ENCODE results near the gene PIP4K2B. TPM values are rescaled to one million over a fixed set of nuclear protein-coding genes. Genes with fewer than 3 reads are reported as not detected.

Gene PIP4K2B
- polyA plus RNA-seq, 1 donor from 2014 or later, result 164 TPM

GRCh38 chr17:38809828-38810227 is 10.5 kb upstream of the PIP4K2B start:
- Histone ChIP-seq H3K27me3 (ENCODE audit: insufficient read depth, low read depth, low read length) (no peaks in the 10 kb centered on the region), H3K9me3 (ENCODE audit: low read length) (no peaks in the 10 kb centered on the region), H3K9ac (ENCODE audit: low read length) (no peak overlapping the region), H2AFZ (ENCODE audit: low read depth, low read length) (no peak overlapping the region), H3K4me3 (ENCODE audit: low read length) (no peak overlapping the region), H3K36me3 (ENCODE audit: insufficient read depth, low read length) (no peaks in the 10 kb centered on the region), H4K20me1 (ENCODE audit: insufficient read depth) (no peaks in the 10 kb centered on the region), H3K9me2 (ENCODE audit: insufficient read depth, low read length) (no peaks in the 10 kb centered on the region), H3K4me2 (ENCODE audit: low read length) (no peak overlapping the region), H3K27ac (ENCODE audit: low read length) (no peak overlapping the region), H3K79me2 (replicated peaks; ENCODE audit: insufficient read depth, low read length) (no peaks in the 10 kb centered on the region), H3F3A (ENCODE audit: insufficient read depth, low read length, poor library complexity, severe bottlenecking) (no peaks in the 10 kb centered on the region)
- no peak for TF ChIP-seq EZH2 (IDR thresholded peaks at IDR 0.05; ENCODE audit: borderline replicate concordance, insufficient read depth, low read length, poor library complexity, severe bottlenecking)
- TF ChIP-seq POLR2AphosphoS5 (IDR thresholded peaks at IDR 0.05), result no peak
- no peak for TF ChIP-seq RAD21 (conservative IDR thresholded peaks at IDR 0.05)
- TF ChIP-seq EP300 (conservative IDR thresholded peaks at IDR 0.05; ENCODE audit: poor library complexity, severe bottlenecking), result no peak
- no peak for TF ChIP-seq CTCF (IDR thresholded peaks at IDR 0.05; ENCODE audit: poor library complexity, severe bottlenecking)

GRCh38 chr17:38800237-38800760 is 943 bp upstream of the PIP4K2B start:
- Histone ChIP-seq H3K9me2 (ENCODE audit: insufficient read depth, low read length) (no peaks in the 10 kb centered on the region), H3K36me3 (ENCODE audit: insufficient read depth, low read length) (no peaks in the 10 kb centered on the region)
- TF ChIP-seq POLR2AphosphoS5 (IDR thresholded peaks at IDR 0.05), result no peak
- TF ChIP-seq SMC3 (conservative IDR thresholded peaks at IDR 0.05; ENCODE audit: poor library complexity), result no peak
- TF ChIP-seq CTCF (IDR thresholded peaks at IDR 0.05; ENCODE audit: poor library complexity, severe bottlenecking), result no peak

GRCh38 chr17:38798614-38799500 is 499 bp downstream of the PIP4K2B start:
- Histone ChIP-seq H3K9ac (ENCODE audit: low read length) (peak overlapping the region; percentile 94), H3K9me2 (ENCODE audit: insufficient read depth, low read length) (no peaks in the 10 kb centered on the region), H3K27me3 (ENCODE audit: insufficient read depth, low read depth, low read length) (no peaks in the 10 kb centered on the region), H3K36me3 (ENCODE audit: insufficient read depth, low read length) (no peaks in the 10 kb centered on the region), H4K20me1 (ENCODE audit: insufficient read depth) (no peaks in the 10 kb centered on the region), H3K9me3 (ENCODE audit: low read length) (no peaks in the 10 kb centered on the region), H3F3A (ENCODE audit: insufficient read depth, low read length, poor library complexity, severe bottlenecking) (peaks cover 6% of the 10 kb centered on the region), H3K27ac (ENCODE audit: low read length) (peak overlapping the region; percentile 89), H2AFZ (ENCODE audit: low read depth, low read length) (peak overlapping the region; percentile 56), H3K4me3 (ENCODE audit: low read length) (peak overlapping the region; percentile 100), H3K4me2 (ENCODE audit: low read length) (peak overlapping the region; percentile 94), H3K79me2 (replicated peaks; ENCODE audit: insufficient read depth, low read length) (peaks cover 47% of the 10 kb centered on the region)
- TF ChIP-seq, protein P1, sequence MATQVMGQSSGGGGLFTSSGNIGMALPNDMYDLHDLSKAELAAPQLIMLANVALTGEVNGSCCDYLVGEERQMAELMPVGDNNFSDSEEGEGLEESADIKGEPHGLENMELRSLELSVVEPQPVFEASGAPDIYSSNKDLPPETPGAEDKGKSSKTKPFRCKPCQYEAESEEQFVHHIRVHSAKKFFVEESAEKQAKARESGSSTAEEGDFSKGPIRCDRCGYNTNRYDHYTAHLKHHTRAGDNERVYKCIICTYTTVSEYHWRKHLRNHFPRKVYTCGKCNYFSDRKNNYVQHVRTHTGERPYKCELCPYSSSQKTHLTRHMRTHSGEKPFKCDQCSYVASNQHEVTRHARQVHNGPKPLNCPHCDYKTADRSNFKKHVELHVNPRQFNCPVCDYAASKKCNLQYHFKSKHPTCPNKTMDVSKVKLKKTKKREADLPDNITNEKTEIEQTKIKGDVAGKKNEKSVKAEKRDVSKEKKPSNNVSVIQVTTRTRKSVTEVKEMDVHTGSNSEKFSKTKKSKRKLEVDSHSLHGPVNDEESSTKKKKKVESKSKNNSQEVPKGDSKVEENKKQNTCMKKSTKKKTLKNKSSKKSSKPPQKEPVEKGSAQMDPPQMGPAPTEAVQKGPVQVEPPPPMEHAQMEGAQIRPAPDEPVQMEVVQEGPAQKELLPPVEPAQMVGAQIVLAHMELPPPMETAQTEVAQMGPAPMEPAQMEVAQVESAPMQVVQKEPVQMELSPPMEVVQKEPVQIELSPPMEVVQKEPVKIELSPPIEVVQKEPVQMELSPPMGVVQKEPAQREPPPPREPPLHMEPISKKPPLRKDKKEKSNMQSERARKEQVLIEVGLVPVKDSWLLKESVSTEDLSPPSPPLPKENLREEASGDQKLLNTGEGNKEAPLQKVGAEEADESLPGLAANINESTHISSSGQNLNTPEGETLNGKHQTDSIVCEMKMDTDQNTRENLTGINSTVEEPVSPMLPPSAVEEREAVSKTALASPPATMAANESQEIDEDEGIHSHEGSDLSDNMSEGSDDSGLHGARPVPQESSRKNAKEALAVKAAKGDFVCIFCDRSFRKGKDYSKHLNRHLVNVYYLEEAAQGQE (IDR thresholded peaks at IDR 0.05; ENCODE audit: borderline replicate concordance), result peak; percentile 31
- no peak for TF ChIP-seq EP300 (conservative IDR thresholded peaks at IDR 0.05; ENCODE audit: poor library complexity, severe bottlenecking)
- peak; percentile 84 for TF ChIP-seq MXI1 (conservative IDR thresholded peaks at IDR 0.05; ENCODE audit: poor library complexity, severe bottlenecking)
- peak; percentile 18 for TF ChIP-seq SMC3 (conservative IDR thresholded peaks at IDR 0.05; ENCODE audit: poor library complexity)
- TF ChIP-seq POLR2AphosphoS5 (IDR thresholded peaks at IDR 0.05), result peak; percentile 43
- peak; percentile 11 for TF ChIP-seq RAD21 (conservative IDR thresholded peaks at IDR 0.05)
- peak; percentile 26 for TF ChIP-seq CTCF (IDR thresholded peaks at IDR 0.05; ENCODE audit: poor library complexity, severe bottlenecking)
- no peak for TF ChIP-seq TAF1 (IDR thresholded peaks at IDR 0.05; ENCODE audit: low read depth)

More at GRCh38 chr17:38800237-38800760, 943 bp upstream of the PIP4K2B start:
- Histone ChIP-seq H3K27ac (ENCODE audit: low read length) (peak overlapping the region; percentile 86), H3K27me3 (ENCODE audit: insufficient read depth, low read depth, low read length) (no peaks in the 10 kb centered on the region), H3K4me2 (ENCODE audit: low read length) (no peak overlapping the region), H3K9me3 (ENCODE audit: low read length) (no peaks in the 10 kb centered on the region), H3K79me2 (replicated peaks; ENCODE audit: insufficient read depth, low read length) (peaks cover 35% of the 10 kb centered on the region), H2AFZ (ENCODE audit: low read depth, low read length) (peak overlapping the region; percentile 51), H3F3A (ENCODE audit: insufficient read depth, low read length, poor library complexity, severe bottlenecking) (peaks cover 6% of the 10 kb centered on the region), H3K9ac (ENCODE audit: low read length) (peak overlapping the region; percentile 94), H3K4me3 (ENCODE audit: low read length) (peak overlapping the region; percentile 100), H4K20me1 (ENCODE audit: insufficient read depth) (no peaks in the 10 kb centered on the region)

Data from neural cell (in vitro differentiated cells).